A673 (cell line): Measurements from ENCODE around the gene LRSAM1. TPM values are rescaled to one million over a fixed set of nuclear protein-coding genes. Genes with fewer than 3 reads are reported as not detected.

Experiments
- BruUV-seq: library from RNA; stranded (reverse); fragments of 400-500 nt; replicated peaks from 2 replicates; lab custom pipeline; 2021; lab: Mats Ljungman, UMichigan
- CTCF ChIA-PET: fragments of 300-600 bp; sonication (Branson Sonifier 250); formaldehyde crosslinking; loops from one replicate; lab custom pipeline; 2022; ENCODE audit warnings: antibody characterized with exemption; lab: Charles Lee
- POLR2A ChIA-PET: fragments of 300-600 bp; sonication (Branson Sonifier 250); formaldehyde crosslinking; loops from one replicate; lab custom pipeline; 2022; ENCODE audit warnings: antibody characterized with exemption; ENCODE audit not compliant: low non-redundant PET; lab: Charles Lee
- DNase-seq: peaks from one replicate; pipeline ENCODE4 v3.0.0-alpha.2; 2015; ENCODE audit warnings: low spot score
- H3K27ac ChIP-seq: fragments of 200-600 bp; sonication (generic); 2 replicates; pipeline ENCODE4 v1.5.1; 2016; ENCODE audit warnings: mixed run types, low read depth, mild to moderate bottlenecking, mixed read lengths, antibody characterized with exemption, low read length; ENCODE audit not compliant: poor library complexity, severe bottlenecking
- H3K27me3 ChIP-seq: fragments of 200-600 bp; sonication (generic); replicated peaks from 2 replicates; pipeline ENCODE4 v1.6.1; 2017; ENCODE audit warnings: mixed run types, low read depth, mild to moderate bottlenecking, mixed read lengths, antibody characterized with exemption, low read length; ENCODE audit not compliant: insufficient read depth, poor library complexity
- H3K36me3 ChIP-seq: fragments of 200-600 bp; sonication (generic); 2 replicates; pipeline ENCODE4 v1.6.1; 2016; ENCODE audit warnings: mixed run types, mild to moderate bottlenecking, mixed read lengths, antibody characterized with exemption, low read length; ENCODE audit not compliant: insufficient read depth, poor library complexity, severe bottlenecking
- H3K4me1 ChIP-seq: fragments of 200-600 bp; sonication (generic); 2 replicates; pipeline ENCODE4 v1.6.1; 2017; ENCODE audit warnings: mixed run types, mild to moderate bottlenecking, mixed read lengths, antibody characterized with exemption, low read length; ENCODE audit not compliant: insufficient read depth, poor library complexity, severe bottlenecking
- H3K4me3 ChIP-seq: fragments of 200-600 bp; sonication (generic); 2 replicates; pipeline ENCODE4 v1.5.1; 2016; ENCODE audit warnings: low read depth, mixed run types, mild to moderate bottlenecking, mixed read lengths, low read length; ENCODE audit not compliant: poor library complexity, severe bottlenecking
- H3K9me3 ChIP-seq: fragments of 200-600 bp; sonication (generic); 2 replicates; pipeline ENCODE4 v1.6.1; 2016; ENCODE audit warnings: mixed run types, low read depth, mild to moderate bottlenecking, mixed read lengths, antibody characterized with exemption, low read length; ENCODE audit not compliant: poor library complexity, severe bottlenecking
- EZH2 ChIP-seq: fragments of 200-600 bp; sonication (generic); IDR thresholded peaks from 2 replicates; pipeline ENCODE4 v1.6.1; 2017; ENCODE audit warnings: borderline replicate concordance, low read depth, mild to moderate bottlenecking, mixed read lengths, antibody characterized with exemption, low read length; ENCODE audit not compliant: poor library complexity, severe bottlenecking
- intact Hi-C: fragments of 100-400 bp; cut with micrococcal nuclease; formaldehyde crosslinking; loops from one replicate; pipeline ENCODE4 v1.10.0; 2022; ENCODE audit not compliant: unreplicated experiment
- total RNA-seq: library from RNA; stranded (reverse); gene quantifications from 2 replicates; pipeline ENCODE4 v1.2.3, GENCODE V29; 2021
- TF ChIP-seq, protein P1 (sequence below): fragments of 300-800, 200-600 bp; sonication (generic); conservative IDR thresholded peaks from 2 replicates; pipeline ENCODE4 v1.5.1; 2017; ENCODE audit warnings: low read depth, mild to moderate bottlenecking, antibody characterized with exemption, low read length, moderate library complexity, mixed read lengths

LRSAM1 gene
- total RNA-seq, 1 experiment from 2014 or later, result 15.8 TPM

DNA sequence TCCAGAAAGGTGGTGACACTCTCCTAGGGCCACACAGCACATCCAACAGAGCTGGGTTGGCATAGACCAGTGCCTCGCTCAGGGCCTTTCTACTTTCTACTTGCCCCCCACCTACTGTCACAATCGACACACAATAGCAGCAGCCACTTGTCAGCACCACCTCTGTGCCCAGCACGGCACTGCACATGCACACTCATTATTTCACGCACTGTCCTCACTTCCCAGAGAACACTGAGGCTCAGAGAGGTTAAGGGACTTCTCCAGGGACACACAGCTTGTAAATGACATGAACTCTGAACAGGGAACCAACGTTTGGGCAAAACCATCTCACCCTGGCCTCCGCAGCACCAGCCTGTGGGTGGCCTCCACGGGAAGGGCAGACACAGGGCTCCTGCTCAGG lies 89.9 kb downstream of the LRSAM1 start:
- DNase-seq, result no peak
- Histone ChIP-seq H3K9me3 (no peaks in the 10 kb centered on the region), H3K4me1 (no peaks in the 10 kb centered on the region), H3K36me3 (no peaks in the 10 kb centered on the region), H3K27ac (no peak overlapping the region), H3K27me3 (no peaks in the 10 kb centered on the region), H3K4me3 (no peak overlapping the region)
- TF ChIP-seq, protein P1, sequence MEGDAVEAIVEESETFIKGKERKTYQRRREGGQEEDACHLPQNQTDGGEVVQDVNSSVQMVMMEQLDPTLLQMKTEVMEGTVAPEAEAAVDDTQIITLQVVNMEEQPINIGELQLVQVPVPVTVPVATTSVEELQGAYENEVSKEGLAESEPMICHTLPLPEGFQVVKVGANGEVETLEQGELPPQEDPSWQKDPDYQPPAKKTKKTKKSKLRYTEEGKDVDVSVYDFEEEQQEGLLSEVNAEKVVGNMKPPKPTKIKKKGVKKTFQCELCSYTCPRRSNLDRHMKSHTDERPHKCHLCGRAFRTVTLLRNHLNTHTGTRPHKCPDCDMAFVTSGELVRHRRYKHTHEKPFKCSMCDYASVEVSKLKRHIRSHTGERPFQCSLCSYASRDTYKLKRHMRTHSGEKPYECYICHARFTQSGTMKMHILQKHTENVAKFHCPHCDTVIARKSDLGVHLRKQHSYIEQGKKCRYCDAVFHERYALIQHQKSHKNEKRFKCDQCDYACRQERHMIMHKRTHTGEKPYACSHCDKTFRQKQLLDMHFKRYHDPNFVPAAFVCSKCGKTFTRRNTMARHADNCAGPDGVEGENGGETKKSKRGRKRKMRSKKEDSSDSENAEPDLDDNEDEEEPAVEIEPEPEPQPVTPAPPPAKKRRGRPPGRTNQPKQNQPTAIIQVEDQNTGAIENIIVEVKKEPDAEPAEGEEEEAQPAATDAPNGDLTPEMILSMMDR, result no peak
- no peak for TF ChIP-seq EZH2
- intact Hi-C loops, result no loop called here
- ChIA-PET POLR2A (no interaction called here), CTCF (no interaction called here)
- BruUV-seq, result no TSS peak

DNA sequence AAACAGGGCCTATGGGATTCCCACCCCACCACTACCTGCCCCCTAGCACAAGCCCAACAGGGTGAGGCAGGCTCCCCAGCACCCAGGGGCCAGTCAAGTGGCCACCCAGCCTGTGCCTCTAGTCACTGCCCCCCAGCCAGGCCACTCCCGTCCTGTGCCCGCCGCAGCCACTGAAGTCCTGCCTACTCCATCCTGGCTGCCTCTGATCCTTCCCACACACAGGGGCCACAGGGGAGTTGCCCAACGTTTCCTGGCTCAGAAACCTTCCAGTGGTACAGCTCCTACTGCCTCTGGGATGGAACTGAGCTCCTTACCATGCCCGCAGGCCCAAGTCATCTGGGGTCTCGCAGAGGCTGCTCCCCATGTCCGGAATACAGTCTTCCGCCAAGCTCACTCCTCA lies 90.6 kb downstream of the LRSAM1 start:
- intact Hi-C loops, result no loop called here
- no peak for TF ChIP-seq EZH2
- TF ChIP-seq, protein P1, result no peak
- Histone ChIP-seq H3K27ac (peak overlapping the region; percentile 37), H3K4me1 (no peaks in the 10 kb centered on the region), H3K4me3 (no peak overlapping the region), H3K27me3 (no peaks in the 10 kb centered on the region), H3K9me3 (no peaks in the 10 kb centered on the region), H3K36me3 (no peaks in the 10 kb centered on the region)
- BruUV-seq, result no TSS peak
- ChIA-PET POLR2A (no interaction called here), CTCF (no interaction called here)
- no peak for DNase-seq

DNA sequence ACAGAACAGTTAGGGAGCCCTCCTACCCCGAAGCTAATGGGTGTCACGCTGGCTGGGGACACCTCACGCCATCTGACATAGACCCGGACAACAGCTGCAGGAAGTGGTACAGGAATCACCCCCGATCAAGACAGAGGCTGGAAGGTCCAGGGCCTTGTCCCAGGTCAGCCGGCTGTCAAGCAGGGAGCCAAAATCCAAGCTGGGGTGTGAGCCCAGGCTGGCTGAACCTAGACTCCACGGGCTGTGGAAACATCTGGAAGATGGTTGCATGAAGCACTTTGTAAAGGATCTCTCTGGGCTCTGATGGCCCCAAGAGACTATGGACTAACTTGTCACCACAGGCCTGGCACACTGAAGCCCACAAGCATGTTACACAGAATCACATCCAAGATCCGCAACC lies 91.9 kb downstream of the LRSAM1 start:
- intact Hi-C loops, result no loop called here
- no peaks in the 10 kb centered on the region for H3K36me3 ChIP-seq
- H3K4me3 ChIP-seq, result no peak overlapping the region
- ChIA-PET POLR2A (no interaction called here), CTCF (no interaction called here)
- no peaks in the 10 kb centered on the region for H3K4me1 ChIP-seq
- no peaks in the 10 kb centered on the region for H3K9me3 ChIP-seq
- no peak overlapping the region for H3K27ac ChIP-seq
- no peak for TF ChIP-seq EZH2
- TF ChIP-seq, protein P1, result no peak
- no peak for DNase-seq
- no TSS peak for BruUV-seq
- no peaks in the 10 kb centered on the region for H3K27me3 ChIP-seq
